GM19240 (cell line): ENCODE results near the gene FGF9.

ENCODE experiments used
- DNase-seq: peaks from one replicate; pipeline ENCODE4 v3.0.0; 2011; ENCODE audit warnings: low spot score; ENCODE audit not compliant: insufficient read length

FGF9 gene

GRCh38 chr13:21709697-21710096 is 38.8 kb downstream of the FGF9 start:
- no peak for DNase-seq

- DNase-seq, result no peak
Observed at GRCh38 chr13:21710163-21710562, 39.3 kb downstream of the FGF9 start.

GRCh38 chr13:21717817-21718216 is 46.9 kb downstream of the FGF9 start:
- DNase-seq, result no peak

- DNase-seq, result no peak
Observed at GRCh38 chr13:21719463-21719862, 48.6 kb downstream of the FGF9 start.

- no peak for DNase-seq
Observed at GRCh38 chr13:21723807-21724505, 53.1 kb downstream of the FGF9 start.

GRCh38 chr13:21730186-21730880 is 59.5 kb downstream of the FGF9 start:
- no peak for DNase-seq

- no peak for DNase-seq
Observed at GRCh38 chr13:21733475-21734263, 62.8 kb downstream of the FGF9 start.

- DNase-seq, result no peak
Observed at GRCh38 chr13:21734961-21735360, 64.1 kb downstream of the FGF9 start.

GRCh38 chr13:21735701-21736401 is 65.0 kb downstream of the FGF9 start:
- DNase-seq, result no peak

- DNase-seq, result no peak
Observed at GRCh38 chr13:21736926-21737325, 66.1 kb downstream of the FGF9 start.

GRCh38 chr13:21738630-21739029 is 67.8 kb downstream of the FGF9 start:
- DNase-seq, result no peak

GRCh38 chr13:21739771-21740170 is 68.9 kb downstream of the FGF9 start:
- no peak for DNase-seq

- DNase-seq, result no peak
Observed at GRCh38 chr13:21741396-21741979, 70.6 kb downstream of the FGF9 start.

- no peak for DNase-seq
Observed at GRCh38 chr13:21742096-21742495, 71.2 kb downstream of the FGF9 start.

GRCh38 chr13:21744149-21744548 is 73.3 kb downstream of the FGF9 start:
- no peak for DNase-seq

GRCh38 chr13:21745307-21745706 is 74.4 kb downstream of the FGF9 start:
- DNase-seq, result no peak

- no peak for DNase-seq
Observed at GRCh38 chr13:21747456-21747855, 76.6 kb downstream of the FGF9 start.

- no peak for DNase-seq
Observed at GRCh38 chr13:21748166-21748565, 77.3 kb downstream of the FGF9 start.

GRCh38 chr13:21749410-21749809 is 78.5 kb downstream of the FGF9 start:
- no peak for DNase-seq

- DNase-seq, result no peak
Observed at GRCh38 chr13:21752501-21752900, 81.6 kb downstream of the FGF9 start.

GRCh38 chr13:21753117-21753729 is 82.3 kb downstream of the FGF9 start:
- no peak for DNase-seq
